Measurements from ENCODE around the gene PAX9. TPM values are rescaled to one million over a fixed set of nuclear protein-coding genes. Genes with fewer than 3 reads are reported as not detected.

The PAX9 gene
- total RNA-seq, 3 donors from 2014 or later = 0.64 to 4.9 (median 1.3) TPM

DNA sequence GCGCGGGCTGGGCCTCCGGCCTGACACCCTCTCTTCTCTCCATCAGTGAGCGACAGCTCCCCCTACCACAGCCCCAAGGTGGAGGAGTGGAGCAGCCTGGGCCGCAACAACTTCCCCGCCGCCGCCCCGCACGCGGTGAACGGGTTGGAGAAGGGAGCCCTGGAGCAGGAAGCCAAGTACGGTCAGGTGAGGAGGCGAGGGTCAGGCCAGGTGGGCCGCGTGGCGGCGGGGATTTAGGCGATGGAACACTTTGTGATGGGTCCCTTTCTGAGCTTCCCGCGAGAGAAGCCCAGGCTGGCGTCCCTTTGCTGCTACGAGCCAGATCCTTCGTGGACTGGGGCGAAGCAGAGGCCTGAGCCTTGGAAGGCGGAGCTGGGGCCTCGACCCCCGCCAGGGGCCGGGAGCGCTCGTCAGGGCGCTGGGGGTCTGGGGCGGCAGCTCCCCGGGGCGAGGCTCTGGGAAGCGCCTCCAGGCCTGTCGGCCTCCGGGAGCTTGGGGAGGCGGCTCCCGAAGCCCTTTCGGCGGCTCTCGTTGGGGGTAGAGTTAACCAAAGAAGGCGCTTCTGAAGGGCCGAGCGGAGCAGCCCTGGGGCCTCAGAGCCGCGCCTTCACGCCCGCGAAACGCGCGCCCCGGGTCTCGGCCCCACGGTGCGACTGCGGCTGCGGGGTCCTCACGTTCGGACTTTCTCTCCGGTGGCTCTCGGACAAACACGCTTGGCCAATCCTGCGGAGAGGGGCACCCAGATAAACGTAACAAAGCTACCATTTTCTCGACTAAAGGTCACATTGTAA is 5.0 kb downstream of the PAX9 start:
- Histone ChIP-seq H3K9me3 (no peaks in the 10 kb centered on the region), H3K27ac (no peak overlapping the region), H3K4me1 (peaks cover 13 to 15% of the 10 kb centered on the region in 2 donors), H3K27me3 (peaks cover 3 to 68% of the 10 kb centered on the region in 2 donors), H3K36me3 (no peaks in the 10 kb centered on the region), H3K4me3 (no peak overlapping the region)
- DNase-seq (ENCODE audit: low spot score in 2 of 2) = no peak
- TF ChIP-seq POLR2AphosphoS5 (IDR thresholded peaks at IDR 0.05) = no peak
- no peak for TF ChIP-seq POLR2A (IDR thresholded peaks at IDR 0.05)
- intact Hi-C loops (cut with DNase I; ENCODE audit: low total_unique reads) = no loop called here

GRCh38 chr14:36667679-36668078 is 6.0 kb downstream of the PAX9 start:
- peaks cover 3 to 61% of the 10 kb centered on the region in 2 donors for H3K27me3 ChIP-seq
- no peak overlapping the region for H3K27ac ChIP-seq
- intact Hi-C loops (cut with DNase I; ENCODE audit: low total_unique reads) = no loop called here

DNA sequence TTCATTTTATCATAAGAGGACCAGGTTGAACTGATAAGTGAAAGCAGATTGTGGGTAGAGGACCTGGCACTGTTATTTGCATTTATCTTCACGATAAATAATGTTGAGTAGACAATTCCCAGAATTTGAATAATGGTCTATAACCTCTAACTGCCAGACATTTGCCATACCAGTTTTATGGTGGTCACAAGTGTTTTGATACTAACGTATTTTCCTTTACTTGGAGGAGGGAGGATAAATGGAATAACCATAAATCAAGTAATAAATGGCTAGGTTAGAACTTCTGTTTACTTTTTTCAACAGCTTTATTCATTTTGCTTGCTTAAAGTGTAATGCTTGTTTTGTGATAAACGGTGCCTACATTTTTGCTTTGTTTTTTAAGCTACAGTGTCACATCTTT is 9.5 kb downstream of the PAX9 start:
- Histone ChIP-seq H3K27ac (no peak overlapping the region), H3K27me3 (peaks cover 3 to 31% of the 10 kb centered on the region in 2 donors), H3K36me3 (no peaks in the 10 kb centered on the region), H3K4me3 (no peak overlapping the region), H3K9me3 (no peaks in the 10 kb centered on the region), H3K4me1 (no peaks in the 10 kb centered on the region)
- TF ChIP-seq POLR2A (IDR thresholded peaks at IDR 0.05) = no peak
- no peak for TF ChIP-seq POLR2AphosphoS5 (IDR thresholded peaks at IDR 0.05)
- TF ChIP-seq, protein P1, sequence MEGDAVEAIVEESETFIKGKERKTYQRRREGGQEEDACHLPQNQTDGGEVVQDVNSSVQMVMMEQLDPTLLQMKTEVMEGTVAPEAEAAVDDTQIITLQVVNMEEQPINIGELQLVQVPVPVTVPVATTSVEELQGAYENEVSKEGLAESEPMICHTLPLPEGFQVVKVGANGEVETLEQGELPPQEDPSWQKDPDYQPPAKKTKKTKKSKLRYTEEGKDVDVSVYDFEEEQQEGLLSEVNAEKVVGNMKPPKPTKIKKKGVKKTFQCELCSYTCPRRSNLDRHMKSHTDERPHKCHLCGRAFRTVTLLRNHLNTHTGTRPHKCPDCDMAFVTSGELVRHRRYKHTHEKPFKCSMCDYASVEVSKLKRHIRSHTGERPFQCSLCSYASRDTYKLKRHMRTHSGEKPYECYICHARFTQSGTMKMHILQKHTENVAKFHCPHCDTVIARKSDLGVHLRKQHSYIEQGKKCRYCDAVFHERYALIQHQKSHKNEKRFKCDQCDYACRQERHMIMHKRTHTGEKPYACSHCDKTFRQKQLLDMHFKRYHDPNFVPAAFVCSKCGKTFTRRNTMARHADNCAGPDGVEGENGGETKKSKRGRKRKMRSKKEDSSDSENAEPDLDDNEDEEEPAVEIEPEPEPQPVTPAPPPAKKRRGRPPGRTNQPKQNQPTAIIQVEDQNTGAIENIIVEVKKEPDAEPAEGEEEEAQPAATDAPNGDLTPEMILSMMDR (IDR thresholded peaks at IDR 0.05) = no peak
- intact Hi-C loops (cut with DNase I; ENCODE audit: low total_unique reads) = no loop called here
- DNase-seq (ENCODE audit: low spot score in 2 of 2) = no peak

More at GRCh38 chr14:36667679-36668078, 6.0 kb downstream of the PAX9 start:
- no peak for DNase-seq (ENCODE audit: low spot score in 2 of 2)
- Histone ChIP-seq H3K4me1 (peaks cover 5 to 13% of the 10 kb centered on the region in 2 donors), H3K9me3 (no peaks in the 10 kb centered on the region), H3K36me3 (no peaks in the 10 kb centered on the region), H3K4me3 (no peak overlapping the region)
- TF ChIP-seq POLR2AphosphoS5 (IDR thresholded peaks at IDR 0.05) (no peak), POLR2A (IDR thresholded peaks at IDR 0.05) (no peak)
- TF ChIP-seq, protein P1 (IDR thresholded peaks at IDR 0.05) = no peak

DNA sequence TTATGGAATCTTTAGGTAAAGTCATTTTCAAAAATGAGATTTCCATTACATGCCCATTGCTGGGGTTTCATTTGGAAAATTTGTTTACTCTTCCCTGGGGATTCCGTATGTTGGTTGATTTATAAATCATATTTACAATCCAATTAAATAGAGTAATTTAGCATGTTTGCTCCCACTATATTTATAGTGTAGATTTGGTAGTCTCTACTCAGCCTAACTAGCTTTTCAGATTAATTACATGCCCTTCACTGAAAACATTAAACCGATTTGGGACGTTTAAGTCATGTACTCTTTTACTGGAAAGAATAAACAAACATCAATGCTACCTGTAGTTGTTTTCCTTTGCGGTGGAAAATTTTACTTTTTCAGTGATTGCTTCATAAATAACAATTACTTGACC is 10.4 kb downstream of the PAX9 start:
- no peak overlapping the region for H3K4me3 ChIP-seq
- no peak overlapping the region for H3K27ac ChIP-seq
- no peaks in the 10 kb centered on the region for H3K4me1 ChIP-seq
- TF ChIP-seq POLR2AphosphoS5 (IDR thresholded peaks at IDR 0.05) = no peak
- no peak for TF ChIP-seq POLR2A (IDR thresholded peaks at IDR 0.05)
- TF ChIP-seq, protein P1 (IDR thresholded peaks at IDR 0.05) = no peak
- H3K9me3 ChIP-seq = no peaks in the 10 kb centered on the region
- DNase-seq (ENCODE audit: low spot score in 2 of 2) = no peak
- H3K36me3 ChIP-seq = no peaks in the 10 kb centered on the region
- H3K27me3 ChIP-seq = peaks cover 0 to 21% of the 10 kb centered on the region in 2 donors
- intact Hi-C loops (cut with DNase I; ENCODE audit: low total_unique reads) = no loop called here

DNA sequence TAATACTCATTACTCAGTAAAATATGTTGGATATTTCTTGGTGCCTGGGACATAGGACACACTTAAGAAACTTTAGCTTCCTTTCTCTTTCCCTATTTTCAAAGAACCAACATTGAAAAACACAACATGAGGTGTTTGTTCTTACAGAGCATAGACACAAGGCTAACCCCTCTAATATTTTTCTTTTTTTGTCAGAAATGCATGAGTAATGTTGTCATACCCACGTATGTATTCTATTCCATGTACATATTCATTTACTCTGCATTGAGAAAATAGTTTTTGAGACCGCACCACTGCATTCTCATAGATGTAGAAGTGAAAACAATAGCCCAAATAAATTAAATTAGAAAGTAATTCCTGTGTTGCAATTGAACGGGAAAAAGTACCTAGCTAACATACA is 13.0 kb downstream of the PAX9 start:
- Histone ChIP-seq H3K9me3 (no peaks in the 10 kb centered on the region), H3K36me3 (no peaks in the 10 kb centered on the region), H3K27ac (no peak overlapping the region), H3K4me3 (no peak overlapping the region), H3K4me1 (no peaks in the 10 kb centered on the region), H3K27me3 (peaks cover 0 to 7% of the 10 kb centered on the region in 2 donors)
- TF ChIP-seq POLR2A (IDR thresholded peaks at IDR 0.05) (no peak), POLR2AphosphoS5 (IDR thresholded peaks at IDR 0.05) (no peak)
- TF ChIP-seq, protein P1 (IDR thresholded peaks at IDR 0.05) = no peak
- intact Hi-C loops (cut with DNase I; ENCODE audit: low total_unique reads) = no loop called here
- DNase-seq (ENCODE audit: low spot score in 2 of 2) = no peak

Measured in breast epithelium (tissue), 4 donors.